Erythroblast (primary cell): Measurements from ENCODE around the gene ANO6.

Experiments
- DNase-seq, 2 experiments: peaks; one replicate each; lab custom pipeline; 2025; lab: John Stamatoyannopoulos, UW
- GATA1 ChIP-seq: IDR thresholded peaks from 2 replicates; pipeline ENCODE4 v1.6.1; 2011; ENCODE audit warnings: low read depth, mild to moderate bottlenecking, control low read depth, low read length, moderate library complexity
- POLR2A ChIP-seq: IDR thresholded peaks from 2 replicates; pipeline ENCODE4 v1.6.1; 2011; ENCODE audit warnings: mild to moderate bottlenecking, low read length

ANO6 gene

GRCh38 chr12:45289245-45290215 lies 73.6 kb downstream of the ANO6 start:
- TF ChIP-seq POLR2A (no peak), GATA1 (no peak)
- no peak for DNase-seq

- no peak for DNase-seq
Measured at GRCh38 chr12:45290216-45290605, 74.3 kb downstream of the ANO6 start.

GRCh38 chr12:45291518-45291917 lies 75.6 kb downstream of the ANO6 start:
- no peak for TF ChIP-seq GATA1
- TF ChIP-seq POLR2A, result no peak

More at GRCh38 chr12:45290216-45290605, 74.3 kb downstream of the ANO6 start:
- TF ChIP-seq GATA1 (no peak), POLR2A (no peak)

GRCh38 chr12:45292486-45293195 lies 76.7 kb downstream of the ANO6 start:
- DNase-seq, result no peak
- no peak for TF ChIP-seq GATA1

More at GRCh38 chr12:45291518-45291917, 75.6 kb downstream of the ANO6 start:
- no peak for DNase-seq

GRCh38 chr12:45294906-45295305 lies 79.0 kb downstream of the ANO6 start:
- no peak for DNase-seq
- TF ChIP-seq GATA1, result no peak
- TF ChIP-seq POLR2A, result no peak

GRCh38 chr12:45296046-45296586 lies 80.2 kb downstream of the ANO6 start:
- TF ChIP-seq POLR2A, result no peak
- TF ChIP-seq GATA1, result no peak
- DNase-seq, result no peak

- TF ChIP-seq POLR2A, result no peak
- TF ChIP-seq GATA1, result no peak
- DNase-seq, result no peak
Measured at GRCh38 chr12:45298047-45298446, 82.2 kb downstream of the ANO6 start.

GRCh38 chr12:45298721-45299692 lies 83.1 kb downstream of the ANO6 start:
- DNase-seq, result peak in 1 of 2 experiments; percentile 23
- TF ChIP-seq GATA1 (no peak), POLR2A (no peak)

GRCh38 chr12:45302621-45303369 lies 86.9 kb downstream of the ANO6 start:
- no peak for DNase-seq
- no peak for TF ChIP-seq GATA1
- no peak for TF ChIP-seq POLR2A

- no peak for DNase-seq
- TF ChIP-seq POLR2A, result no peak
- no peak for TF ChIP-seq GATA1
Measured at GRCh38 chr12:45303945-45304344, 88.0 kb downstream of the ANO6 start.

GRCh38 chr12:45304514-45305178 lies 88.8 kb downstream of the ANO6 start:
- DNase-seq, result no peak
- TF ChIP-seq POLR2A (no peak), GATA1 (no peak)

- DNase-seq, result no peak
- TF ChIP-seq GATA1 (no peak), POLR2A (no peak)
Measured at GRCh38 chr12:45305907-45306306, 90.0 kb downstream of the ANO6 start.
